HG02610 (cell line): ENCODE data around the gene TTC38.
"Not testable (repeated sequence)": the region's sequence is repeated elsewhere in the genome, so short reads cannot be mapped to it uniquely, and the experiment has no call there.

ENCODE experiments used
- ATAC-seq: cut with Tn5 transposase; IDR thresholded peaks from one replicate; pipeline ENCODE4 v1.9.1; 2021; ENCODE audit warnings: mild to moderate bottlenecking, moderate library complexity; ENCODE audit not compliant: unreplicated experiment

Gene TTC38

GRCh38 chr22:46293577-46294260, 25.9 kb downstream of the TTC38 start:
- no peak for ATAC-seq

- no peak for ATAC-seq
Measured at GRCh38 chr22:46294784-46295183, 27.0 kb downstream of the TTC38 start.

GRCh38 chr22:46295277-46295971, 27.6 kb downstream of the TTC38 start:
- no peak for ATAC-seq

GRCh38 chr22:46296257-46297150, 28.7 kb downstream of the TTC38 start, which contains the start of gene GTSE1:
Gene GTSE1 (plus strand): TSS chr22:46296870. CDS start chr22:46297401, 531 bp downstream.
- peak; percentile 90 for ATAC-seq

GRCh38 chr22:46297151-46297812, 29.5 kb downstream of the TTC38 start:
- ATAC-seq: no peak

- ATAC-seq: no peak
Measured at GRCh38 chr22:46299101-46299500, 31.3 kb downstream of the TTC38 start.

- no peak for ATAC-seq
Measured at GRCh38 chr22:46300491-46300890, 32.7 kb downstream of the TTC38 start.

GRCh38 chr22:46303347-46303965, 35.6 kb downstream of the TTC38 start:
- ATAC-seq: no peak

- no peak for ATAC-seq
Measured at GRCh38 chr22:46308283-46308988, 40.6 kb downstream of the TTC38 start.

- no peak for ATAC-seq
Measured at GRCh38 chr22:46309526-46310085, 41.8 kb downstream of the TTC38 start.

GRCh38 chr22:46312056-46312455, 44.2 kb downstream of the TTC38 start:
- ATAC-seq: no peak

- not testable (repeated sequence) for ATAC-seq
Measured at GRCh38 chr22:46312848-46313247, 45.0 kb downstream of the TTC38 start.

- no peak for ATAC-seq
Measured at GRCh38 chr22:46315976-46316375, 48.2 kb downstream of the TTC38 start.

GRCh38 chr22:46317646-46318045, 49.8 kb downstream of the TTC38 start:
- no peak for ATAC-seq

- ATAC-seq: no peak
Measured at GRCh38 chr22:46318576-46318975, 50.8 kb downstream of the TTC38 start.

- ATAC-seq: no peak
Measured at GRCh38 chr22:46319319-46319718, 51.5 kb downstream of the TTC38 start.

- no peak for ATAC-seq
Measured at GRCh38 chr22:46320166-46320710, 52.4 kb downstream of the TTC38 start.

GRCh38 chr22:46320716-46321386, 53.0 kb downstream of the TTC38 start:
- no peak for ATAC-seq

GRCh38 chr22:46322711-46323110, 54.9 kb downstream of the TTC38 start:
- no peak for ATAC-seq
